HCT116 (cell line): ENCODE results near the gene CWC27. TPM values are rescaled to one million over a fixed set of nuclear protein-coding genes. Genes with fewer than 3 reads are reported as not detected.

Experiments used
- ATAC-seq: fragments of 200-7000 bp; cut with Tn5 transposase; 2 replicates; pipeline ENCODE4 v1.9.1; 2020; ENCODE audit warnings: mild to moderate bottlenecking, moderate library complexity
- BruUV-seq: library from RNA; stranded (reverse); fragments of 400-500 nt; replicated peaks from 2 replicates; lab custom pipeline; 2021; lab: Mats Ljungman, UMichigan
- CTCF ChIA-PET: fragments of 300-600 bp; sonication (Branson Sonifier 250); formaldehyde crosslinking; loops from one replicate; lab custom pipeline; 2021; ENCODE audit warnings: antibody characterized with exemption; lab: Charles Lee
- POLR2A ChIA-PET: fragments of 300-600, 350-600 bp; sonication (Branson Sonifier 250); formaldehyde crosslinking; loops from one replicate; lab custom pipeline; 2021; ENCODE audit warnings: antibody characterized with exemption; lab: Charles Lee
- RAD21 ChIA-PET, 2 experiments: fragments of 300-600 bp; sonication (Branson Sonifier 250); formaldehyde crosslinking; loops; one replicate each; lab custom pipeline; 2023; ENCODE audit warnings: low total read pairs in 2 of 2; ENCODE audit not compliant: uncharacterized antibody in 2 of 2, unreplicated experiment in 2 of 2, low non-redundant PET in 1 of 2; lab: Charles Lee
- DNase-seq: peaks from one replicate; pipeline ENCODE4 v3.0.0-alpha.2; 2010; ENCODE audit warnings: low read depth, low spot score
- H2AFZ ChIP-seq: fragments of 200-600 bp; shearing (Covaris generic), sonication (generic); 2 replicates; pipeline ENCODE4 v1.6.1; 2017; ENCODE audit warnings: low read depth, mixed run types, mixed read lengths, antibody characterized with exemption, low read length; ENCODE audit not compliant: poor library complexity, severe bottlenecking
- H3K27ac ChIP-seq: 2 replicates; pipeline ENCODE4 v1.5.1; 2012; ENCODE audit warnings: low read depth, low read length
- H3K27me3 ChIP-seq: fragments of 200-600 bp; sonication (generic); 2 replicates; pipeline ENCODE4 v1.6.1; 2016; ENCODE audit warnings: mixed run types, low read length, mixed read lengths; ENCODE audit not compliant: insufficient read depth
- H3K36me3 ChIP-seq, 2 experiments: fragments of 200-500 bp in 1 of 2; fragments of 200-600 bp in 1 of 2; sonication (Bioruptor generic) in 1 of 2; sonication (generic) in 1 of 2; 2 replicates each; pipeline versions ENCODE4 v1.5.1 to v1.6.1; 2014 to 2016; ENCODE audit warnings: low read length in 2 of 2, inconsistent platforms in 1 of 2, mixed read lengths in 1 of 2, mixed run types in 1 of 2; ENCODE audit not compliant: insufficient read depth in 2 of 2, control insufficient read depth in 1 of 2
- H3K4me1 ChIP-seq, 2 experiments: fragments of 200-600 bp in 1 of 2; sonication (generic) in 1 of 2; 2 replicates each; pipeline versions ENCODE4 v1.5.1 to v1.6.1; 2012 to 2017; ENCODE audit warnings: low read length in 2 of 2, inconsistent platforms in 1 of 2, mild to moderate bottlenecking in 1 of 2, mixed read lengths in 1 of 2, mixed run types in 1 of 2, moderate library complexity in 1 of 2; ENCODE audit not compliant: insufficient read depth in 2 of 2, control insufficient read depth in 1 of 2
- H3K4me2 ChIP-seq: fragments of 200-600 bp; sonication (generic); 2 replicates; pipeline ENCODE4 v1.6.1; 2017; ENCODE audit warnings: mixed run types, low read length, mixed read lengths
- H3K4me3 ChIP-seq, 2 experiments: fragments of 200-600 bp in 1 of 2; sonication (generic) in 1 of 2; replicated peaks in 1 of 2; 2 replicates each; pipeline ENCODE4 v1.5.1; 2011 to 2016; ENCODE audit warnings: low read length in 2 of 2, control low read depth in 1 of 2, low read depth in 1 of 2, mild to moderate bottlenecking in 1 of 2, mixed read lengths in 1 of 2, mixed run types in 1 of 2
- H3K79me2 ChIP-seq: fragments of 200-600 bp; sonication (generic); 2 replicates; pipeline ENCODE4 v1.6.1; 2017; ENCODE audit warnings: mild to moderate bottlenecking, mixed run types, low read length, moderate library complexity, mixed read lengths; ENCODE audit not compliant: insufficient read depth
- H3K9ac ChIP-seq: fragments of 200-600 bp; sonication (generic); 2 replicates; pipeline ENCODE4 v1.6.1; 2016; ENCODE audit warnings: low read length, mixed read lengths
- H3K9me2 ChIP-seq: fragments of 200-600 bp; sonication (generic), shearing (Covaris generic); 2 replicates; pipeline ENCODE4 v1.6.1; 2017; ENCODE audit warnings: mixed run types, mild to moderate bottlenecking, moderate library complexity; ENCODE audit not compliant: insufficient read depth
- H3K9me3 ChIP-seq, 2 experiments: fragments of 200-500 bp in 1 of 2; fragments of 200-600 bp in 1 of 2; sonication (Bioruptor generic) in 1 of 2; sonication (generic) in 1 of 2; 2 replicates each; pipeline ENCODE4 v1.6.1; 2014 to 2017; ENCODE audit warnings: low read length in 2 of 2, mixed read lengths in 2 of 2, inconsistent platforms in 1 of 2, low read depth in 1 of 2, mild to moderate bottlenecking in 1 of 2, mixed run types in 1 of 2, moderate library complexity in 1 of 2; ENCODE audit not compliant: control insufficient read depth in 1 of 2, insufficient read depth in 1 of 2
- H4K20me1 ChIP-seq: fragments of 200-600 bp; sonication (generic), shearing (Covaris generic); 2 replicates; pipeline ENCODE4 v1.6.1; 2017; ENCODE audit warnings: mixed run types, mild to moderate bottlenecking, moderate library complexity; ENCODE audit not compliant: insufficient read depth
- ATF3 ChIP-seq: IDR thresholded peaks from 2 replicates; pipeline ENCODE4 v1.6.1; 2012
- CEBPB ChIP-seq: IDR thresholded peaks from 2 replicates; pipeline ENCODE4 v1.6.1; 2012; ENCODE audit warnings: low read depth
- CTCF ChIP-seq, 3 experiments: fragments of 200-600 bp in 1 of 3; sonication (generic) in 1 of 3; IDR thresholded peaks in 2 of 3; conservative IDR thresholded peaks in 1 of 3; 2 replicates each; pipeline ENCODE4 v1.5.1; 2012 to 2017; ENCODE audit warnings: low read depth in 2 of 3, low read length in 2 of 3, antibody characterized with exemption in 1 of 3, borderline replicate concordance in 1 of 3, control low read depth in 1 of 3, mild to moderate bottlenecking in 1 of 3, mixed read lengths in 1 of 3, mixed run types in 1 of 3, moderate library complexity in 1 of 3; ENCODE audit not compliant: insufficient read depth in 1 of 3
- EGR1 ChIP-seq: IDR thresholded peaks from 2 replicates; pipeline ENCODE4 v1.6.1; 2012; ENCODE audit warnings: low read depth
- EZH2phosphoT487 ChIP-seq: fragments of 200-600 bp; IDR thresholded peaks from 2 replicates; pipeline ENCODE4 v1.6.1; 2018; ENCODE audit warnings: antibody characterized with exemption, borderline replicate concordance
- JUND ChIP-seq: IDR thresholded peaks from 2 replicates; pipeline ENCODE4 v1.6.1; 2012
- POLR2AphosphoS5 ChIP-seq: IDR thresholded peaks from 2 replicates; pipeline ENCODE4 v1.6.1; 2011; ENCODE audit warnings: mild to moderate bottlenecking, low read depth, low read length, moderate library complexity
- SP1 ChIP-seq: IDR thresholded peaks from 2 replicates; pipeline ENCODE4 v1.6.1; 2012; ENCODE audit warnings: low read depth
- TCF7L2 ChIP-seq: IDR thresholded peaks from 2 replicates; pipeline ENCODE4 v1.7.0; 2011; ENCODE audit warnings: borderline replicate concordance, inconsistent platforms; ENCODE audit not compliant: insufficient read depth, insufficient read length; ENCODE audit errors: extremely low read depth
- YY1 ChIP-seq: IDR thresholded peaks from 2 replicates; pipeline ENCODE4 v1.6.1; 2011; ENCODE audit warnings: low read length, low read depth, moderate library complexity, mild to moderate bottlenecking; ENCODE audit not compliant: insufficient replicate concordance; ENCODE audit errors: extremely low read depth
- ZFX ChIP-seq: fragments of 450-650 bp; IDR thresholded peaks from 2 replicates; pipeline ENCODE4 v1.6.1; 2017
- intact Hi-C: fragments of 100-400 bp; cut with micrococcal nuclease; formaldehyde crosslinking; loops from 2 replicates; pipeline ENCODE4 v1.10.0; 2022
- total RNA-seq: library from RNA; stranded (reverse); gene quantifications from one replicate; pipeline ENCODE4 v1.2.1, GENCODE V29; 2021; ENCODE audit not compliant: unreplicated experiment

The CWC27 gene
- total RNA-seq, 1 experiment from 2014 or later = 29.1 TPM

GRCh38 chr5:64880821-64881220 is 112.1 kb downstream of the CWC27 start:
- H3K9me3 ChIP-seq = no peaks in the 10 kb centered on the region
- intact Hi-C loops = no loop called here
- no TSS peak for BruUV-seq
- no peak overlapping the region for H2AFZ ChIP-seq
- ATAC-seq = no peak
- H3K4me1 ChIP-seq = no peaks in the 10 kb centered on the region
- H3K79me2 ChIP-seq = no peaks in the 10 kb centered on the region
- RAD21 ChIA-PET = no interaction called here
- H3K36me3 ChIP-seq = no peaks in the 10 kb centered on the region
- POLR2A ChIA-PET = no interaction called here
- CTCF ChIA-PET = no interaction called here
- no peak for DNase-seq
- H4K20me1 ChIP-seq = no peaks in the 10 kb centered on the region
- no peak overlapping the region for H3K4me3 ChIP-seq
- H3K27me3 ChIP-seq = no peaks in the 10 kb centered on the region
- no peak overlapping the region for H3K4me2 ChIP-seq
- no peak overlapping the region for H3K9ac ChIP-seq
- H3K27ac ChIP-seq = no peak overlapping the region
- H3K9me2 ChIP-seq = no peaks in the 10 kb centered on the region
- no peak for TF ChIP-seq CTCF (IDR thresholded peaks at IDR 0.05 in 2 of 3, conservative IDR thresholded peaks at IDR 0.05 in 1 of 3; ENCODE audit: borderline replicate concordance in 1 of 3, insufficient read depth in 1 of 3, low read depth in 2 of 3, low read length in 2 of 3)
- no peak for TF ChIP-seq EGR1
- no peak for TF ChIP-seq YY1
- TF ChIP-seq ZFX = no peak
- TF ChIP-seq TCF7L2 = no peak
- TF ChIP-seq POLR2AphosphoS5 = no peak
- TF ChIP-seq EZH2phosphoT487 = no peak
- no peak for TF ChIP-seq ATF3
- no peak for TF ChIP-seq JUND
- TF ChIP-seq SP1 = no peak
- TF ChIP-seq CEBPB = no peak
